ENCODE results near the gene ABI2.
A peak's percentile ranks its signal among the peaks of the same experiment; 100 is the strongest.

ABI2 gene

GRCh38 chr2:203462308-203462707 lies 134.1 kb downstream of the ABI2 start:
- no peak for DNase-seq (ENCODE audit: low read depth)
- in situ Hi-C loops (cut with HindIII; ENCODE audit: low sequenced_read_pairs), result no loop called here
- no peak for TF ChIP-seq CTCF (IDR thresholded peaks at IDR 0.05; ENCODE audit: low read depth, low read length, missing control alignments)
- no peak overlapping the region for H3K4me3 ChIP-seq (ENCODE audit: low read depth, low read length)

DNA sequence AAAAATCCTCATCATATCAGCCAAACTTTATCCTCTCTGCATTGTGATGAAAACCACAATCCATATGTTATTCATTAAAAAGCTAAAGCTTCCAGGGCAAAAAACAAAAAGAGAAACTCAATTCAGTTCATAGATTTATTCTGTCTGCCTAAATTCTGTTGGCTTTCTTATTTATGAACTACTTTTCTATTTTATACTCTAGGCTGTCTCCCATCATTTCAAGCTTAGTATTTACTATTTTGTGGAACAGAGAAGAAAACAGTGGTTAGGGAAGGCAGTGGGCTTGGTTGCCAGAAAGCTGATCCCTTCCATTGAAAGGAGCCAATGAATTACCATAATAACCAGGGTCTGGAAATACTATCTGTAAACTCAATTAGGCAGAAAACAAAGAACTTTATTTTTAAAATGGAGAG lies 135.1 kb downstream of the ABI2 start:
- in situ Hi-C loops (cut with HindIII; ENCODE audit: low sequenced_read_pairs), result no loop called here
- TF ChIP-seq CTCF (IDR thresholded peaks at IDR 0.05; ENCODE audit: low read depth, low read length, missing control alignments), result no peak
- no peak overlapping the region for H3K4me3 ChIP-seq (ENCODE audit: low read depth, low read length)
- DNase-seq (ENCODE audit: low read depth), result peak; percentile 6

GRCh38 chr2:203469546-203469945 lies 141.4 kb downstream of the ABI2 start:
- no peak for TF ChIP-seq CTCF (IDR thresholded peaks at IDR 0.05; ENCODE audit: low read depth, low read length, missing control alignments)
- in situ Hi-C loops (cut with HindIII; ENCODE audit: low sequenced_read_pairs), result no loop called here
- no peak for DNase-seq (ENCODE audit: low read depth)
- no peak overlapping the region for H3K4me3 ChIP-seq (ENCODE audit: low read depth, low read length)

GRCh38 chr2:203470371-203470770 lies 142.2 kb downstream of the ABI2 start:
- in situ Hi-C loops (cut with HindIII; ENCODE audit: low sequenced_read_pairs), result no loop called here
- no peak for DNase-seq (ENCODE audit: low read depth)
- no peak overlapping the region for H3K4me3 ChIP-seq (ENCODE audit: low read depth, low read length)
- no peak for TF ChIP-seq CTCF (IDR thresholded peaks at IDR 0.05; ENCODE audit: low read depth, low read length, missing control alignments)

DNA sequence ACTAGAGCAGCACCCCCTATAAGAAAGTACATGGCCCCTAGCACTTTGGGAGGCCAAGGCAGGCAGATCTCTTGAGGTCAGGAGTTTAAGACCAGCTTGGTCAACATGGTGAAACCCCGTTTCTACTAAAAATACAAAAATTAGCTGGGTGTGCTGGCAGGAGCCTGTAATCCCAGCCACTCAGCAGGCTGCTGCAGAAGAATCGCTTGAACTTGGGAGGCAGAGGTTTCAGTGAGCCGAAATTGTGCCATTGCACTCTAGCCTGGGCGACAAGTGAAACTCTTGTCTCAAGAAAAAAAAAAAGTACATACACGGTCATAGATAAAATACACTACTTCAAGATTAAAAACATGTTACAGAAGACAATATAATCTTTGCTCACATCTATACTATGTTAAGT lies 143.1 kb downstream of the ABI2 start:
- no peak for TF ChIP-seq CTCF (IDR thresholded peaks at IDR 0.05; ENCODE audit: low read depth, low read length, missing control alignments)
- in situ Hi-C loops (cut with HindIII; ENCODE audit: low sequenced_read_pairs), result no loop called here
- no peak for DNase-seq (ENCODE audit: low read depth)

GRCh38 chr2:203476881-203477280 lies 148.7 kb downstream of the ABI2 start:
- no peak for DNase-seq (ENCODE audit: low read depth)
- TF ChIP-seq CTCF (IDR thresholded peaks at IDR 0.05; ENCODE audit: low read depth, low read length, missing control alignments), result no peak
- in situ Hi-C loops (cut with HindIII; ENCODE audit: low sequenced_read_pairs), result loop anchor here (25.0 kb wide), 1 partner anchor 335 kb away; no protein-coding TSS in a partner anchor
- H3K4me3 ChIP-seq (ENCODE audit: low read depth, low read length), result no peak overlapping the region

More for the DNA sequence above, 143.1 kb downstream of the ABI2 start:
- H3K4me3 ChIP-seq (ENCODE audit: low read depth, low read length), result no peak overlapping the region

DNA sequence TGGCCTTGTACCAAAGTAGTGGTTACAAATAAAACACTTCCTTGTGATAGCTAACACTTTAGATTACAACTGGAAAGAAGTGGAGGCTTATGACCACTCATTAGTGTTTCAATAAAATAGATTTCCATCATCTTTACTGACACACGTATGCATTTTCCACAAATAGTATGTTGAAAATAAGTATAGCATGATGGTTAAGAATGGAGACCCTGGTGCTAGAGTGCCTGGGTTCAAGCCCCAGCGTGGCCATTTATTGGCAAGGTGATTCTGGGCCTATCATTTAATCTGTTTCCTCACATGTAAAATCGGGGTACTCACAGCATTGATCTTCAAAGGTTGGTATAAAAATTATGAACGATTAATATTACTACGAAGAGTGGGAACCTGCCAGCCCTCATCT lies 152.4 kb downstream of the ABI2 start:
- TF ChIP-seq CTCF (IDR thresholded peaks at IDR 0.05; ENCODE audit: low read depth, low read length, missing control alignments), result no peak
- H3K4me3 ChIP-seq (ENCODE audit: low read depth, low read length), result no peak overlapping the region
- DNase-seq (ENCODE audit: low read depth), result no peak
- in situ Hi-C loops (cut with HindIII; ENCODE audit: low sequenced_read_pairs), result loop anchor here (25.0 kb wide), 1 partner anchor 332 kb away; no protein-coding TSS in a partner anchor

All from astrocyte of the cerebellum (primary cell).